H1 (cell line): ENCODE measurements around the gene MGRN1. TPM values are rescaled to one million over a fixed set of nuclear protein-coding genes. Genes with fewer than 3 reads are reported as not detected.

ENCODE experiments used
- EZH2 ChIP-seq: fragments of 200-600 bp; sonication (generic); IDR thresholded peaks from 2 replicates; pipeline ENCODE4 v1.7.1; 2012; ENCODE audit warnings: low read depth, mild to moderate bottlenecking, moderate library complexity, low read length, inconsistent platforms; ENCODE audit not compliant: severe bottlenecking
- FOSL1 ChIP-seq: IDR thresholded peaks from 2 replicates; pipeline ENCODE4 v1.6.1; 2011; ENCODE audit warnings: mild to moderate bottlenecking, low read depth, low read length, moderate library complexity; ENCODE audit not compliant: insufficient read depth
- JUN ChIP-seq: IDR thresholded peaks from 2 replicates; pipeline ENCODE4 v1.6.1; 2011; ENCODE audit warnings: low read depth, mild to moderate bottlenecking, improper control_type of control experiment, low read length
- SP1 ChIP-seq: IDR thresholded peaks from 2 replicates; pipeline ENCODE4 v1.6.1; 2011; ENCODE audit warnings: low read depth, low read length
- SRF ChIP-seq: IDR thresholded peaks from 2 replicates; pipeline ENCODE4 v1.6.1; 2011; ENCODE audit warnings: mild to moderate bottlenecking, low read depth, low read length, moderate library complexity
- polyA plus RNA-seq, 7 experiments: library from polyadenylated mRNA; depleted of rRNA in 3 of 7; stranded (reverse) in 5 of 7; unstranded in 2 of 7; fragments of >200 nt in 5 of 7; fragments of 200-250 nt in 2 of 7; gene quantifications; 1 replicate in 5 of 7; 2 replicates in 1 of 7; 4 replicates in 1 of 7; pipeline versions ENCODE4 v1.2.1 to v1.2.3, GENCODE V29; 2011 to 2013; ENCODE audit warnings: missing spikeins in 2 of 7, mixed read lengths in 2 of 7
- total RNA-seq: library from RNA; stranded (reverse); fragmentation: NEBNext Ultra II Directional; extraction: Animal tissue kit (Norgen Biotek cat#: 25700); gene quantifications from 2 replicates; pipeline ENCODE4 v1.2.1, GENCODE V29; 2021

MGRN1 gene
- total and polyA plus RNA-seq, 2 of the 8 experiments (the other 6 are each of a cell fraction or from before 2014, with no cell fraction given): 15.0 to 82.3 TPM

DNA sequence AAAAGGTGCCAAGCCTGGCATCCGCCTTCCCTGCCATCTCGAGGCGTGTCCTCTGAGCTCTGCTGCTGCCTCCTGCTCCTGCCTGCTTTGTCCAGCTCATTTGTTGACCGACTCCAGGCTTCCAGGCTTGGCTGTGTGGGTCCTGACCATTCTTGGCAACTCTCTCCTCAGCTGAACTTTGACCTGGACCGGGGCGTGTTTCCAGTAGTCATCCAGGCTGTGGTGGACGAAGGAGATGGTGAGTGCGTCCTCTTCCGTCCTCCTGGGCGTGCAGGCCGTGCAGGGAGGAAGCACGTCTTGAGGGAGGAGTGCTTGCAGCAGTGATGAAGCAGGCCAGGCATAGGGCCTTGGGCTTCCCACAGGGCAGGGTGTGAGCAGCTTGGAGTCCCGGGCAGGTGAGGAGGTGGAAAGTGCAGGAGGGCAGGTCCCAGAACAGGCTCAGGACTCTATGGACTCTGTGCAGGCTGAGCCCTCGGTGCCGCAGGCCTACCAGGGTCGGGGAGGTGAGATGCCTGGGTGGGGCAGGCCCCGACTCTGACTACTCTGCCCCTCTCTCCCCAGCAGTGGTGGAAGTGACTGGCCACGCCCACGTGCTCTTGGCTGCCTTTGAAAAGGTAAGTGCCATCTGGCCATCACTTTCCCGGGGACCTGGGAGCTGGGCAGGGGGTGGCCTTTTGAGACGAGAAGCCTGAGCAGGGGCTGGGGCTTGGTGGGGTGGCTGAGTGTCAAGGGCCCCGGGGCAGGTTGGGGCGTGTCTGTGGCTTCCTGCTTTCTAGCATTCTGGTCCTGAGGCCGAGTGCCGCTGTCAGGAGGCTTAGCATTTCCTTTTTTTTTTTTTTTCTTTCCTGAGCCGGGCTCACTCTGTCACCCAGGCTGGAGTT, 40.2 kb downstream of the MGRN1 start (continued):
- TF ChIP-seq FOSL1: no peak
- TF ChIP-seq SRF: no peak
- TF ChIP-seq SP1: no peak
- TF ChIP-seq JUN: no peak
- TF ChIP-seq EZH2: no peak
